Cardiac fibroblast (primary cell): ENCODE measurements around the gene TP73.

Source experiments
- DNase-seq, 2 donors: peaks; one replicate each; pipeline versions ENCODE4 v3.0.0 to v3.0.0-alpha.2; 2010; ENCODE audit warnings: low read depth in 2 of 2
- H3K4me3 ChIP-seq, 2 donors: replicated peaks in 1 of 2; 1 replicate in 1 of 2; 2 replicates in 1 of 2; pipeline ENCODE4 v1.5.1; 2011; ENCODE audit warnings: low read depth in 2 of 2, low read length in 2 of 2, mild to moderate bottlenecking in 2 of 2, moderate library complexity in 1 of 2
- CTCF ChIP-seq: IDR thresholded peaks from one replicate; pipeline ENCODE4 v1.5.1; 2011; ENCODE audit warnings: low read depth, mild to moderate bottlenecking, low read length, inconsistent platforms

Gene TP73

GRCh38 chr1:3651930-3652547, at the start of gene TP73:
TSS of gene TP73 (plus strand) at chr1:3652516. CDS start at chr1:3682366, 29,850 bp downstream.
- no peak for TF ChIP-seq CTCF
- DNase-seq = no peak
- H3K4me3 ChIP-seq = no peak within 1 kb of the TSS

- no peak for DNase-seq
- TF ChIP-seq CTCF = no peak
- no peak overlapping the region for H3K4me3 ChIP-seq
These were observed 49.2 kb upstream of the TP73 start for GRCh38 chr1:3603156-3603555.

- DNase-seq = no peak
- H3K4me3 ChIP-seq = no peak overlapping the region
- TF ChIP-seq CTCF = no peak
These were observed 48.5 kb upstream of the TP73 start for GRCh38 chr1:3603571-3604467.

GRCh38 chr1:3604468-3604974, 47.8 kb upstream of the TP73 start:
- no peak for DNase-seq
- H3K4me3 ChIP-seq = no peak overlapping the region
- TF ChIP-seq CTCF = no peak

- no peak for DNase-seq
- no peak for TF ChIP-seq CTCF
- no peak overlapping the region for H3K4me3 ChIP-seq
These were observed 47.1 kb upstream of the TP73 start for GRCh38 chr1:3604997-3605823.

- H3K4me3 ChIP-seq = no peak overlapping the region
- no peak for DNase-seq
- no peak for TF ChIP-seq CTCF
These were observed 45.3 kb upstream of the TP73 start for GRCh38 chr1:3606779-3607702.
